ENCODE results near the gene SLC7A10. TPM values are rescaled to one million over a fixed set of nuclear protein-coding genes. Genes with fewer than 3 reads are reported as not detected.

Gene SLC7A10
- total RNA-seq, 1 experiment from 2014 or later = 1.1 TPM

DNA sequence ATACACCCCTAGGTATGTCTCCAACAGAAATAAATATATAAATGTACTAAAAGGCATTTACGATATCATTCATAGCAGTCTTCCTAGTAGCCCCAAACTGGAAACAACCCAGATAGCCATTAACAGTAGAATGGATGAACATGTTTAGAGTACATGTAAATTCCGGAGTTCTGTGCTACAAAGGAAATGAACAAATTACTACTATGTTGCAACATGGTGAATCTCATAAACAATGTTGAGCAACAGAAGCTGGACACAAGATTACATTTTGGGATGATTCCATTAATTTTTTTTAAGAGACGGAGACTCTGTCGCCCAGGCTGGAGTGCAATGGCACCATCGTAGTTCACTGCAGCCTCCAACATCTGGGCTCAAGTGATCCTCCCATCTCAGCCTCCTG is 5.9 kb upstream of the SLC7A10 start:
- TF ChIP-seq, protein P1, sequence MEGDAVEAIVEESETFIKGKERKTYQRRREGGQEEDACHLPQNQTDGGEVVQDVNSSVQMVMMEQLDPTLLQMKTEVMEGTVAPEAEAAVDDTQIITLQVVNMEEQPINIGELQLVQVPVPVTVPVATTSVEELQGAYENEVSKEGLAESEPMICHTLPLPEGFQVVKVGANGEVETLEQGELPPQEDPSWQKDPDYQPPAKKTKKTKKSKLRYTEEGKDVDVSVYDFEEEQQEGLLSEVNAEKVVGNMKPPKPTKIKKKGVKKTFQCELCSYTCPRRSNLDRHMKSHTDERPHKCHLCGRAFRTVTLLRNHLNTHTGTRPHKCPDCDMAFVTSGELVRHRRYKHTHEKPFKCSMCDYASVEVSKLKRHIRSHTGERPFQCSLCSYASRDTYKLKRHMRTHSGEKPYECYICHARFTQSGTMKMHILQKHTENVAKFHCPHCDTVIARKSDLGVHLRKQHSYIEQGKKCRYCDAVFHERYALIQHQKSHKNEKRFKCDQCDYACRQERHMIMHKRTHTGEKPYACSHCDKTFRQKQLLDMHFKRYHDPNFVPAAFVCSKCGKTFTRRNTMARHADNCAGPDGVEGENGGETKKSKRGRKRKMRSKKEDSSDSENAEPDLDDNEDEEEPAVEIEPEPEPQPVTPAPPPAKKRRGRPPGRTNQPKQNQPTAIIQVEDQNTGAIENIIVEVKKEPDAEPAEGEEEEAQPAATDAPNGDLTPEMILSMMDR (IDR thresholded peaks at IDR 0.05) = no peak
- TF ChIP-seq POLR2AphosphoS5 (IDR thresholded peaks at IDR 0.05; ENCODE audit: low read depth, low read length) (no peak), SIN3A (IDR thresholded peaks at IDR 0.05; ENCODE audit: borderline replicate concordance, insufficient read depth, low read depth, low read length) (no peak), TCF7L2 (IDR thresholded peaks at IDR 0.05; ENCODE audit: low read depth, low read length) (no peak)
- TF ChIP-seq, protein P2, sequence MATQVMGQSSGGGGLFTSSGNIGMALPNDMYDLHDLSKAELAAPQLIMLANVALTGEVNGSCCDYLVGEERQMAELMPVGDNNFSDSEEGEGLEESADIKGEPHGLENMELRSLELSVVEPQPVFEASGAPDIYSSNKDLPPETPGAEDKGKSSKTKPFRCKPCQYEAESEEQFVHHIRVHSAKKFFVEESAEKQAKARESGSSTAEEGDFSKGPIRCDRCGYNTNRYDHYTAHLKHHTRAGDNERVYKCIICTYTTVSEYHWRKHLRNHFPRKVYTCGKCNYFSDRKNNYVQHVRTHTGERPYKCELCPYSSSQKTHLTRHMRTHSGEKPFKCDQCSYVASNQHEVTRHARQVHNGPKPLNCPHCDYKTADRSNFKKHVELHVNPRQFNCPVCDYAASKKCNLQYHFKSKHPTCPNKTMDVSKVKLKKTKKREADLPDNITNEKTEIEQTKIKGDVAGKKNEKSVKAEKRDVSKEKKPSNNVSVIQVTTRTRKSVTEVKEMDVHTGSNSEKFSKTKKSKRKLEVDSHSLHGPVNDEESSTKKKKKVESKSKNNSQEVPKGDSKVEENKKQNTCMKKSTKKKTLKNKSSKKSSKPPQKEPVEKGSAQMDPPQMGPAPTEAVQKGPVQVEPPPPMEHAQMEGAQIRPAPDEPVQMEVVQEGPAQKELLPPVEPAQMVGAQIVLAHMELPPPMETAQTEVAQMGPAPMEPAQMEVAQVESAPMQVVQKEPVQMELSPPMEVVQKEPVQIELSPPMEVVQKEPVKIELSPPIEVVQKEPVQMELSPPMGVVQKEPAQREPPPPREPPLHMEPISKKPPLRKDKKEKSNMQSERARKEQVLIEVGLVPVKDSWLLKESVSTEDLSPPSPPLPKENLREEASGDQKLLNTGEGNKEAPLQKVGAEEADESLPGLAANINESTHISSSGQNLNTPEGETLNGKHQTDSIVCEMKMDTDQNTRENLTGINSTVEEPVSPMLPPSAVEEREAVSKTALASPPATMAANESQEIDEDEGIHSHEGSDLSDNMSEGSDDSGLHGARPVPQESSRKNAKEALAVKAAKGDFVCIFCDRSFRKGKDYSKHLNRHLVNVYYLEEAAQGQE (IDR thresholded peaks at IDR 0.05; ENCODE audit: insufficient read depth in 1 of 2, low read depth in 2 of 2, low read length in 1 of 2) = no peak
- in situ Hi-C loops (cut with HindIII; ENCODE audit: low pct_unique_long_range_greater_than_20kb, low sequenced_read_pairs) = no loop called here
- BruUV-seq (replicated peaks) = no TSS peak
- Histone ChIP-seq H3K36me3 (ENCODE audit: control insufficient read depth, insufficient read depth, low read length) (no peaks in the 10 kb centered on the region), H3K4me3 (ENCODE audit: low read depth in 2 of 2, low read length in 2 of 2) (no peak overlapping the region), H3K4me1 (ENCODE audit: control insufficient read depth, insufficient read depth, low read length) (peaks cover 4% of the 10 kb centered on the region; the same call in 1 of the 2 replicates), H3K9me3 (ENCODE audit: control insufficient read depth, insufficient read depth, low read depth, low read length) (peaks cover 15% of the 10 kb centered on the region), H3K27me3 (ENCODE audit: control insufficient read depth, insufficient read depth, low read length) (peaks cover 10% of the 10 kb centered on the region), H3K27ac (ENCODE audit: low read length) (no peak overlapping the region)
- intact Hi-C loops (cut with micrococcal nuclease; ENCODE audit: unreplicated experiment) = no loop called here
- DNase-seq (ENCODE audit: low read depth, low spot score) (no peak), ATAC-seq (no peak)
- POLR2A ChIA-PET = no interaction called here
- CTCF ChIA-PET = no interaction called here

DNA sequence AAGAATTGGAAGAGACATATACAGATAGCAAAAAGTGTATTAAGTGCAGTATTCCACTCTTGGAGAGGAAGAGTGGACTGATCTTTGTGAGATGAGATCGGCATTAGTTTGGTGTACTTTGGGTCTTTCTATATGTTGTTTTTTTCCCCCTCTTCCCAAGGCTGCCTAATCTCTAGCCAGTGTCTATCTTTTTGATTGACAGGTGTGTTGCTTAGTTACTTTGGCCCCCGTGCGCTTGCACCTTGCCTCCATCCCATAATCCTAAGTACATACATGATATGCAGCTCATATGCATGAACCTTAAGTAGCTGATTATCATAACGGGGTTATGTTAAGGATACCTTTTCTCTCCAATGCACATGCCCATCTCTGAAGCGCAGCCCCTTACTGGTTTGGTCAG is 4.3 kb upstream of the SLC7A10 start:
- DNase-seq (ENCODE audit: low read depth, low spot score) (no peak), ATAC-seq (no peak)
- intact Hi-C loops (cut with micrococcal nuclease; ENCODE audit: unreplicated experiment) (no loop called here), in situ Hi-C loops (cut with HindIII; ENCODE audit: low pct_unique_long_range_greater_than_20kb, low sequenced_read_pairs) (no loop called here)
- POLR2A ChIA-PET = no interaction called here
- TF ChIP-seq SIN3A (IDR thresholded peaks at IDR 0.05; ENCODE audit: borderline replicate concordance, insufficient read depth, low read depth, low read length) (no peak), TCF7L2 (IDR thresholded peaks at IDR 0.05; ENCODE audit: low read depth, low read length) (no peak), POLR2AphosphoS5 (IDR thresholded peaks at IDR 0.05; ENCODE audit: low read depth, low read length) (no peak)
- TF ChIP-seq, protein P2 (IDR thresholded peaks at IDR 0.05; ENCODE audit: insufficient read depth in 1 of 2, low read depth in 2 of 2, low read length in 1 of 2) = no peak
- TF ChIP-seq, protein P1 (IDR thresholded peaks at IDR 0.05) = no peak
- no peaks in the 10 kb centered on the region for H3K4me1 ChIP-seq (ENCODE audit: control insufficient read depth, insufficient read depth, low read length)
- no TSS peak for BruUV-seq (replicated peaks)
- no peak overlapping the region for H3K27ac ChIP-seq (ENCODE audit: low read length)
- H3K9me3 ChIP-seq (ENCODE audit: control insufficient read depth, insufficient read depth, low read depth, low read length) = peaks cover 15% of the 10 kb centered on the region
- no peaks in the 10 kb centered on the region for H3K36me3 ChIP-seq (ENCODE audit: control insufficient read depth, insufficient read depth, low read length)
- H3K27me3 ChIP-seq (ENCODE audit: control insufficient read depth, insufficient read depth, low read length) = peaks cover 16% of the 10 kb centered on the region
- CTCF ChIA-PET = no interaction called here
- no peak overlapping the region for H3K4me3 ChIP-seq (ENCODE audit: low read depth in 2 of 2, low read length in 2 of 2)

All from Panc1 (cell line).